HEK293 (cell line): ENCODE measurements around the gene FHAD1.

Experiments used
- CTCF ChIA-PET: fragments of 350-600 bp; formaldehyde crosslinking; extraction: SDS; loops from one replicate; lab custom pipeline; 2021; ENCODE audit warnings: antibody characterized with exemption; lab: Yijun Ruan, JAX
- POLR2A ChIA-PET: fragments of 300-600 bp; formaldehyde crosslinking; extraction: SDS; loops from one replicate; lab custom pipeline; 2020; ENCODE audit warnings: antibody characterized with exemption, inconsistent platforms; lab: Yijun Ruan, JAX
- H3K27ac ChIP-seq: fragments of 200-500 bp; sonication (Bioruptor generic); 2 replicates; pipeline ENCODE4 v1.5.1; 2014; ENCODE audit warnings: low read depth, low read length, control low read depth, inconsistent platforms; ENCODE audit errors: extremely low read depth
- H3K36me3 ChIP-seq, 2 experiments: fragments of 200-500 bp in 1 of 2; sonication (Bioruptor generic) in 1 of 2; 1 replicate in 1 of 2; 2 replicates in 1 of 2; pipeline ENCODE4 v1.5.1; 2014 to 2017; ENCODE audit warnings: inconsistent platforms in 2 of 2, low read length in 2 of 2; ENCODE audit not compliant: control insufficient read depth in 2 of 2, insufficient read depth in 1 of 2
- H3K4me1 ChIP-seq: fragments of 200-500 bp; sonication (Bioruptor generic); 2 replicates; pipeline ENCODE4 v1.5.1; 2014; ENCODE audit warnings: mild to moderate bottlenecking, low read length, inconsistent platforms; ENCODE audit not compliant: control insufficient read depth, insufficient read depth
- H3K4me3 ChIP-seq: 2 replicates; pipeline ENCODE4 v1.5.1; 2011; ENCODE audit warnings: low read depth, mild to moderate bottlenecking, control low read depth, low read length, moderate library complexity
- H3K9me3 ChIP-seq: fragments of 200-500 bp; sonication (Bioruptor generic); 2 replicates; pipeline ENCODE4 v1.5.1; 2014; ENCODE audit warnings: low read depth, low read length, inconsistent platforms; ENCODE audit not compliant: control insufficient read depth, insufficient read depth
- EGR2 ChIP-seq: fragments of 450-650 bp; formaldehyde crosslinking; IDR thresholded peaks from 2 replicates; pipeline ENCODE4 v1.5.1; 2016; ENCODE audit warnings: low read depth, missing biosample characterization, missing genetic modification characterization
- GLI4 ChIP-seq: fragments of 450-650 bp; formaldehyde crosslinking; IDR thresholded peaks from 2 replicates; pipeline ENCODE4 v1.5.1; 2016; ENCODE audit warnings: missing biosample characterization, missing genetic modification characterization
- GLIS2 ChIP-seq: fragments of 450-650 bp; formaldehyde crosslinking; IDR thresholded peaks from 2 replicates; pipeline ENCODE4 v1.5.1; 2016; ENCODE audit warnings: missing biosample characterization, missing genetic modification characterization
- PRDM6 ChIP-seq: fragments of 450-650 bp; formaldehyde crosslinking; IDR thresholded peaks from 2 replicates; pipeline ENCODE4 v1.5.1; 2017; ENCODE audit warnings: missing biosample characterization, missing genetic modification characterization
- SCRT1 ChIP-seq: fragments of 450-650 bp; formaldehyde crosslinking; IDR thresholded peaks from 2 replicates; pipeline ENCODE4 v1.5.1; 2016; ENCODE audit warnings: missing biosample characterization, missing genetic modification characterization, borderline replicate concordance
- SCRT2 ChIP-seq: fragments of 450-650 bp; formaldehyde crosslinking; IDR thresholded peaks from 2 replicates; pipeline ENCODE4 v1.5.1; 2016; ENCODE audit warnings: missing biosample characterization, missing genetic modification characterization
- ZBTB10 ChIP-seq: fragments of 450-650 bp; formaldehyde crosslinking; IDR thresholded peaks from 2 replicates; pipeline ENCODE4 v1.5.1; 2016; ENCODE audit warnings: missing biosample characterization, missing genetic modification characterization
- ZBTB26 ChIP-seq: fragments of 450-650 bp; formaldehyde crosslinking; optimal IDR thresholded peaks from 2 replicates; pipeline ENCODE3; 2016; ENCODE audit warnings: missing biosample characterization, mild to moderate bottlenecking, missing genetic modification characterization
- ZNF114 ChIP-seq: fragments of 450-650 bp; formaldehyde crosslinking; IDR thresholded peaks from 2 replicates; pipeline ENCODE4 v1.5.0; 2017; ENCODE audit warnings: missing biosample characterization, missing genetic modification characterization
- ZNF121 ChIP-seq: fragments of 450-650 bp; formaldehyde crosslinking; IDR thresholded peaks from 2 replicates; pipeline ENCODE4 v1.5.1; 2016; ENCODE audit warnings: missing biosample characterization, missing genetic modification characterization
- ZNF140 ChIP-seq: fragments of 450-650 bp; formaldehyde crosslinking; IDR thresholded peaks from 2 replicates; pipeline ENCODE4 v1.5.1; 2016; ENCODE audit warnings: missing biosample characterization, missing genetic modification characterization
- ZNF16 ChIP-seq: fragments of 450-650 bp; formaldehyde crosslinking; IDR thresholded peaks from 2 replicates; pipeline ENCODE4 v1.5.1; 2016; ENCODE audit warnings: low read depth, missing biosample characterization, missing genetic modification characterization
- ZNF18 ChIP-seq: fragments of 450-650 bp; formaldehyde crosslinking; IDR thresholded peaks from 2 replicates; pipeline ENCODE4 v1.5.1; 2016; ENCODE audit warnings: missing biosample characterization, missing genetic modification characterization
- ZNF24 ChIP-seq: fragments of 450-650 bp; formaldehyde crosslinking; IDR thresholded peaks from 2 replicates; pipeline ENCODE4 v1.5.1; 2016; ENCODE audit warnings: missing biosample characterization, missing genetic modification characterization
- ZNF335 ChIP-seq: fragments of 450-650 bp; formaldehyde crosslinking; conservative IDR thresholded peaks from 2 replicates; pipeline ENCODE4 v1.5.1; 2016; ENCODE audit warnings: missing biosample characterization, missing genetic modification characterization
- ZNF354C ChIP-seq: fragments of 450-650 bp; formaldehyde crosslinking; IDR thresholded peaks from 2 replicates; pipeline ENCODE4 v1.5.1; 2016; ENCODE audit warnings: missing biosample characterization, missing genetic modification characterization, low read depth, borderline replicate concordance
- ZNF362 ChIP-seq: fragments of 450-650 bp; formaldehyde crosslinking; IDR thresholded peaks from 2 replicates; pipeline ENCODE4 v1.5.1; 2016; ENCODE audit warnings: missing biosample characterization, missing genetic modification characterization
- ZNF391 ChIP-seq: fragments of 450-650 bp; formaldehyde crosslinking; IDR thresholded peaks from 2 replicates; pipeline ENCODE4 v1.5.1; 2016; ENCODE audit warnings: low read depth, missing biosample characterization, missing genetic modification characterization, borderline replicate concordance
- ZNF433 ChIP-seq: fragments of 450-650 bp; formaldehyde crosslinking; IDR thresholded peaks from 2 replicates; pipeline ENCODE4 v1.5.1; 2016; ENCODE audit warnings: missing biosample characterization, missing genetic modification characterization, low read depth
- ZNF449 ChIP-seq: fragments of 450-650 bp; formaldehyde crosslinking; IDR thresholded peaks from 2 replicates; pipeline ENCODE4 v1.5.1; 2017; ENCODE audit warnings: missing biosample characterization, mild to moderate bottlenecking, missing genetic modification characterization, moderate library complexity
- ZNF530 ChIP-seq: fragments of 450-650 bp; formaldehyde crosslinking; IDR thresholded peaks from 2 replicates; pipeline ENCODE4 v1.5.1; 2016; ENCODE audit warnings: low read depth, missing biosample characterization, missing genetic modification characterization
- ZNF549 ChIP-seq: fragments of 450-650 bp; IDR thresholded peaks from 2 replicates; pipeline ENCODE4 v1.5.1; 2018; ENCODE audit warnings: missing biosample characterization, missing genetic modification characterization, mild to moderate bottlenecking, inconsistent platforms, moderate library complexity
- ZNF621 ChIP-seq: fragments of 450-650 bp; formaldehyde crosslinking; IDR thresholded peaks from 2 replicates; pipeline ENCODE4 v1.5.1; 2017; ENCODE audit warnings: missing biosample characterization, missing genetic modification characterization
- ZNF654 ChIP-seq: fragments of 450-650 bp; formaldehyde crosslinking; IDR thresholded peaks from 2 replicates; pipeline ENCODE4 v1.5.1; 2016; ENCODE audit warnings: low read depth, missing biosample characterization, missing genetic modification characterization
- ZNF776 ChIP-seq: fragments of 450-650 bp; formaldehyde crosslinking; IDR thresholded peaks from 2 replicates; pipeline ENCODE4 v1.5.0; 2017; ENCODE audit warnings: missing biosample characterization, missing genetic modification characterization, borderline replicate concordance
- ZNF792 ChIP-seq: fragments of 450-650 bp; formaldehyde crosslinking; IDR thresholded peaks from 2 replicates; pipeline ENCODE4 v1.5.1; 2016; ENCODE audit warnings: missing biosample characterization, missing genetic modification characterization

FHAD1 gene

GRCh38 chr1:15351310-15351709 lies 104.3 kb downstream of the FHAD1 start (continued):
- TF ChIP-seq PRDM6: no peak
- TF ChIP-seq, all 188 proteins: peak for 0

- ChIA-PET POLR2A (no interaction called here), CTCF (no interaction called here)
- Histone ChIP-seq H3K9me3 (no peaks in the 10 kb centered on the region), H3K36me3 (no peaks in the 10 kb centered on the region), H3K27ac (no peak overlapping the region), H3K4me1 (no peaks in the 10 kb centered on the region), H3K4me3 (no peak overlapping the region)
- TF ChIP-seq ZNF140 (tag by site-specific recombination): no peak
- TF ChIP-seq ZNF621: no peak
- TF ChIP-seq ZNF654 (tag by site-specific recombination): no peak
- TF ChIP-seq SCRT1 (tag by site-specific recombination): no peak
- no peak for TF ChIP-seq ZNF114
- no peak for TF ChIP-seq ZNF362 (tag by site-specific recombination)
- TF ChIP-seq ZNF335 (tag by site-specific recombination): peak; percentile 48
- no peak for TF ChIP-seq ZBTB10
- no peak for TF ChIP-seq ZNF121 (tag by site-specific recombination)
- TF ChIP-seq GLI4 (tag by site-specific recombination): no peak
- TF ChIP-seq ZNF18 (tag by site-specific recombination): peak; percentile 89
- TF ChIP-seq ZNF433 (tag by site-specific recombination): no peak
- TF ChIP-seq ZNF549: no peak
- TF ChIP-seq EGR2 (tag by site-specific recombination): no peak
- TF ChIP-seq ZBTB26: no peak
- no peak for TF ChIP-seq SCRT2
- no peak for TF ChIP-seq ZNF24 (tag by site-specific recombination)
- TF ChIP-seq GLIS2: 0 out of 2 replicates have a peak, but pooled peaks have one; percentile 28
- no peak for TF ChIP-seq ZNF391 (tag by site-specific recombination)
- TF ChIP-seq ZNF776 (tag by site-specific recombination): no peak
- no peak for TF ChIP-seq ZNF449 (tag by site-specific recombination)
- TF ChIP-seq ZNF792: no peak
- TF ChIP-seq ZNF354C (tag by site-specific recombination): no peak
- no peak for TF ChIP-seq ZNF530 (tag by site-specific recombination)
- TF ChIP-seq ZNF16 (tag by site-specific recombination): no peak
Observed at GRCh38 chr1:15352128-15352957, 105.3 kb downstream of the FHAD1 start.
